Spinal cord (tissue), 10 donors: ENCODE measurements around the gene TPM2. TPM values are rescaled to one million over a fixed set of nuclear protein-coding genes. Genes with fewer than 3 reads are reported as not detected.
"Not testable (repeated sequence)": the region's sequence is repeated elsewhere in the genome, so short reads cannot be mapped to it uniquely, and the experiment has no call there.

Experiments used
- DNase-seq, 6 donors: peaks; one replicate each; pipeline versions ENCODE4 v3.0.0 to v3.0.0-alpha.2; 2013 to 2015; ENCODE audit warnings: low spot score in 6 of 6, low read depth in 4 of 6
- H3K27ac ChIP-seq: one replicate; pipeline ENCODE4 v1.5.1; 2013; ENCODE audit warnings: low read depth, low read length, control low read depth
- H3K27me3 ChIP-seq: one replicate; pipeline ENCODE4 v1.6.1; 2013; ENCODE audit warnings: low read length; ENCODE audit not compliant: control insufficient read depth, insufficient read depth
- H3K36me3 ChIP-seq: one replicate; pipeline ENCODE4 v1.6.1; 2013; ENCODE audit warnings: low read length; ENCODE audit not compliant: control insufficient read depth, insufficient read depth
- H3K4me1 ChIP-seq: one replicate; pipeline ENCODE4 v1.6.1; 2013; ENCODE audit warnings: low read length; ENCODE audit not compliant: control insufficient read depth, insufficient read depth
- H3K4me3 ChIP-seq: one replicate; pipeline ENCODE4 v1.5.1; 2013; ENCODE audit warnings: low read depth, low read length, control low read depth
- H3K9me3 ChIP-seq: one replicate; pipeline ENCODE4 v1.6.1; 2013; ENCODE audit warnings: low read length; ENCODE audit not compliant: control insufficient read depth, insufficient read depth
- WGBS: methylation state at CpG from one replicate; pipeline ENCODE4 v1.1.5; 2013; ENCODE audit warnings: missing lambda C conversion rate; ENCODE audit not compliant: insufficient coverage; 5-methylcytosine and 5-hydroxymethylcytosine counted together
- polyA plus RNA-seq, 2 donors: library from polyadenylated mRNA; unstranded; fragments of 120-200 nt; gene quantifications; one replicate each; pipeline ENCODE4 v1.2.1, GENCODE V29; 2013; ENCODE audit not compliant: insufficient read length in 2 of 2
- small RNA-seq: library from RNA; depleted of rRNA; stranded (forward); fragments of <200 nt; gene quantifications from one replicate; pipeline ENCODE3, GENCODE V24; 2014; ENCODE audit warnings: low replicate concordance
- total RNA-seq, 2 donors: library from RNA; depleted of rRNA in 1 of 2; stranded (reverse); fragments of 120-200 nt in 1 of 2; fragments of >200 nt in 1 of 2; gene quantifications; one replicate each; pipeline versions ENCODE4 v1.2.3 to v1.2.4, GENCODE V29; 2013 to 2014
- donor health status: healthy.

Gene TPM2
- total and polyA plus RNA-seq, 4 donors: 29.6 to 191 (median 96.9) TPM

GRCh38 chr9:35639225-35639624 is 50.5 kb downstream of the TPM2 start:
- no CpG with 5 or more reads among the region's 1 CpG for WGBS
- H3K4me3 ChIP-seq, H3K27ac ChIP-seq, DNase-seq, H3K36me3 ChIP-seq, H3K27me3 ChIP-seq, H3K9me3 ChIP-seq, H3K4me1 ChIP-seq: not testable (repeated sequence)

- WGBS: no CpG with 5 or more reads among the region's 8 CpGs
- not testable (repeated sequence) for H3K4me1 ChIP-seq, H3K9me3 ChIP-seq, H3K4me3 ChIP-seq, H3K27ac ChIP-seq, DNase-seq, H3K36me3 ChIP-seq, H3K27me3 ChIP-seq
These were observed 51.0 kb downstream of the TPM2 start for GRCh38 chr9:35638751-35639150.

GRCh38 chr9:35637427-35637955 is 52.2 kb downstream of the TPM2 start:
- not testable (repeated sequence) for H3K27ac ChIP-seq, H3K4me3 ChIP-seq, DNase-seq, H3K9me3 ChIP-seq, H3K4me1 ChIP-seq, H3K36me3 ChIP-seq, H3K27me3 ChIP-seq
- WGBS: 94% methylated on average over 9 of the region's 9 CpGs

GRCh38 chr9:35636877-35637246 is 52.9 kb downstream of the TPM2 start:
- H3K27ac ChIP-seq, H3K27me3 ChIP-seq, H3K4me1 ChIP-seq, H3K36me3 ChIP-seq, DNase-seq, H3K4me3 ChIP-seq, H3K9me3 ChIP-seq: not testable (repeated sequence)
- WGBS: 94% methylated on average over 5 of the region's 6 CpGs

- no peak for DNase-seq
- no peaks in the 10 kb centered on the region for H3K36me3 ChIP-seq
- no peaks in the 10 kb centered on the region for H3K4me1 ChIP-seq
- no peak overlapping the region for H3K4me3 ChIP-seq
- no peaks in the 10 kb centered on the region for H3K27me3 ChIP-seq
- H3K9me3 ChIP-seq: no peaks in the 10 kb centered on the region
- WGBS: 95% methylated on average over 6 of the region's 9 CpGs
- H3K27ac ChIP-seq: no peak overlapping the region
These were observed 53.4 kb downstream of the TPM2 start for GRCh38 chr9:35636135-35636876.

- Histone ChIP-seq H3K27me3 (no peaks in the 10 kb centered on the region), H3K27ac (no peak overlapping the region), H3K9me3 (no peaks in the 10 kb centered on the region), H3K4me3 (no peak overlapping the region), H3K4me1 (no peaks in the 10 kb centered on the region), H3K36me3 (no peaks in the 10 kb centered on the region)
- no peak for DNase-seq
These were observed 54.0 kb downstream of the TPM2 start for GRCh38 chr9:35635730-35636129.

Small RNAs within 50 kb of the gene (small RNA-seq; reads per million reads assigned to genes)
- 0.08 reads per million for gene MIR6853
- gene RMRP: not detected
- not detected for gene RN7SL22P

Other genes with a start within 250 kb of the TPM2 start
- gene RUSC2, start 199.8 kb downstream of the TPM2 start, total RNA-seq: 10 to 100 TPM; 29.2 to 32.6 TPM
- 10 to 100 TPM; 77.9 to 87.8 TPM for gene RUSC2, start 199.8 kb downstream of the TPM2 start, polyA plus RNA-seq
- 10 to 100 TPM in 1 of 2 donors, 1 to 10 TPM in 1; 9.0 to 21.8 TPM for gene TESK1, start 84.7 kb downstream of the TPM2 start, total RNA-seq
- gene TESK1, start 84.7 kb downstream of the TPM2 start, polyA plus RNA-seq: 10 to 100 TPM; 66.2 to 80.8 TPM
- 1 to 10 TPM; 1.3 to 1.7 TPM for gene CD72, start 71.5 kb downstream of the TPM2 start, total RNA-seq
- 1 to 10 TPM in 1 of 2 donors, under 1 TPM in 1; 0.40 to 1.6 TPM for gene CD72, start 71.5 kb downstream of the TPM2 start, polyA plus RNA-seq
- not detected for gene SIT1, start 39.0 kb downstream of the TPM2 start, total RNA-seq
- gene SIT1, start 39.0 kb downstream of the TPM2 start, polyA plus RNA-seq: under 1 TPM in 1 of 2 donors, not detected in 1; 0.36 TPM
- over 10,000 TPM; 17,832 to 50,424 TPM for gene RMRP, start 31.9 kb downstream of the TPM2 start, total RNA-seq
- 1 to 10 TPM in 1 of 2 donors, not detected in 1; 1.8 TPM for gene RMRP, start 31.9 kb downstream of the TPM2 start, polyA plus RNA-seq
- 10 to 100 TPM in 1 of 2 donors, 1 to 10 TPM in 1; 8.3 to 26.6 TPM for gene CCDC107, start 31.6 kb downstream of the TPM2 start, total RNA-seq
- gene CCDC107, start 31.6 kb downstream of the TPM2 start, polyA plus RNA-seq: 10 to 100 TPM; 34.6 to 38.2 TPM
- gene ARHGEF39, start 24.7 kb downstream of the TPM2 start, total RNA-seq: 1 to 10 TPM in 1 of 2 donors, under 1 TPM in 1; 0.79 to 1.5 TPM
- gene ARHGEF39, start 24.7 kb downstream of the TPM2 start, polyA plus RNA-seq: 1 to 10 TPM; 3.2 to 4.5 TPM
- gene CA9, start 16.0 kb downstream of the TPM2 start, total RNA-seq: 1 to 10 TPM in 1 of 2 donors, not detected in 1; 3.1 TPM
- gene CA9, start 16.0 kb downstream of the TPM2 start, polyA plus RNA-seq: under 1 TPM; 0.38 to 0.96 TPM
- gene TLN1, start 42.3 kb upstream of the TPM2 start, total RNA-seq: 100 to 1,000 TPM in 1 of 2 donors, 10 to 100 TPM in 1; 73.7 to 135 TPM
- 10 to 100 TPM; 75.5 to 90.5 TPM for gene TLN1, start 42.3 kb upstream of the TPM2 start, polyA plus RNA-seq
- gene CREB3, start 42.7 kb upstream of the TPM2 start, total RNA-seq: 10 to 100 TPM; 29.6 to 48.2 TPM
- 10 to 100 TPM; 50.7 to 53.6 TPM for gene CREB3, start 42.7 kb upstream of the TPM2 start, polyA plus RNA-seq
- 10 to 100 TPM; 46.9 to 74.4 TPM for gene GBA2, start 59.3 kb upstream of the TPM2 start, total RNA-seq
- 100 to 1,000 TPM; 109 to 131 TPM for gene GBA2, start 59.3 kb upstream of the TPM2 start, polyA plus RNA-seq
- gene RGP1, start 59.4 kb upstream of the TPM2 start, total RNA-seq: 10 to 100 TPM; 12.7 to 21.2 TPM
- gene RGP1, start 59.4 kb upstream of the TPM2 start, polyA plus RNA-seq: 10 to 100 TPM; 21.9 to 23.5 TPM
- gene MSMP, start 64.4 kb upstream of the TPM2 start, total RNA-seq: under 1 TPM in 1 of 2 donors, not detected in 1; 0.77 TPM
- gene MSMP, start 64.4 kb upstream of the TPM2 start, polyA plus RNA-seq: 1 to 10 TPM in 1 of 2 donors, not detected in 1; 1.6 TPM
- 10 to 100 TPM; 15.0 to 24.9 TPM for gene NPR2, start 101.7 kb upstream of the TPM2 start, total RNA-seq
- gene NPR2, start 101.7 kb upstream of the TPM2 start, polyA plus RNA-seq: 10 to 100 TPM; 36.9 to 39.5 TPM
- 10 to 100 TPM in 1 of 2 donors, 1 to 10 TPM in 1; 4.2 to 54.4 TPM for gene SPAG8, start 122.3 kb upstream of the TPM2 start, total RNA-seq
- gene SPAG8, start 122.3 kb upstream of the TPM2 start, polyA plus RNA-seq: 10 to 100 TPM; 12.7 to 16.5 TPM
- gene HINT2, start 125.1 kb upstream of the TPM2 start, total RNA-seq: 10 to 100 TPM; 16.3 to 57.5 TPM
- gene HINT2, start 125.1 kb upstream of the TPM2 start, polyA plus RNA-seq: 10 to 100 TPM; 39.4 to 43.4 TPM
- under 1 TPM in 1 of 2 donors, not detected in 1; 0.06 TPM for gene FAM221B, start 138.8 kb upstream of the TPM2 start, total RNA-seq
- under 1 TPM; 0.41 to 0.73 TPM for gene FAM221B, start 138.8 kb upstream of the TPM2 start, polyA plus RNA-seq
- 1 to 10 TPM; 7.3 to 10.0 TPM for gene TMEM8B, start 139.3 kb upstream of the TPM2 start, total RNA-seq
- gene TMEM8B, start 139.3 kb upstream of the TPM2 start, polyA plus RNA-seq: 10 to 100 TPM; 58.1 to 58.8 TPM
- under 1 TPM in 1 of 2 donors, not detected in 1; 0.10 TPM for gene OR13J1, start 180.5 kb upstream of the TPM2 start, total RNA-seq
- gene OR13J1, start 180.5 kb upstream of the TPM2 start, polyA plus RNA-seq: under 1 TPM in 1 of 2 donors, not detected in 1; 0.35 TPM
- gene HRCT1, start 216.3 kb upstream of the TPM2 start, total RNA-seq: 1 to 10 TPM in 1 of 2 donors, not detected in 1; 1.6 TPM
- 1 to 10 TPM in 1 of 2 donors, under 1 TPM in 1; 0.81 to 1.2 TPM for gene HRCT1, start 216.3 kb upstream of the TPM2 start, polyA plus RNA-seq
- gene SPAAR, start 219.6 kb upstream of the TPM2 start, total RNA-seq: under 1 TPM; 0.69 to 0.77 TPM
- gene SPAAR, start 219.6 kb upstream of the TPM2 start, polyA plus RNA-seq: 1 to 10 TPM; 1.6 to 1.8 TPM